HG02885 (cell line): ENCODE data around the gene ALDH18A1.
"Not testable (repeated sequence)": the region's sequence is repeated elsewhere in the genome, so short reads cannot be mapped to it uniquely, and the experiment has no call there.

Source experiments
- ATAC-seq: cut with Tn5 transposase; IDR thresholded peaks from one replicate; pipeline ENCODE4 v1.9.1; 2021; ENCODE audit warnings: mild to moderate bottlenecking; ENCODE audit not compliant: unreplicated experiment, poor library complexity

Gene ALDH18A1

GRCh38 chr10:95651346-95652060 lies 5.0 kb downstream of the ALDH18A1 start:
- no peak for ATAC-seq

DNA sequence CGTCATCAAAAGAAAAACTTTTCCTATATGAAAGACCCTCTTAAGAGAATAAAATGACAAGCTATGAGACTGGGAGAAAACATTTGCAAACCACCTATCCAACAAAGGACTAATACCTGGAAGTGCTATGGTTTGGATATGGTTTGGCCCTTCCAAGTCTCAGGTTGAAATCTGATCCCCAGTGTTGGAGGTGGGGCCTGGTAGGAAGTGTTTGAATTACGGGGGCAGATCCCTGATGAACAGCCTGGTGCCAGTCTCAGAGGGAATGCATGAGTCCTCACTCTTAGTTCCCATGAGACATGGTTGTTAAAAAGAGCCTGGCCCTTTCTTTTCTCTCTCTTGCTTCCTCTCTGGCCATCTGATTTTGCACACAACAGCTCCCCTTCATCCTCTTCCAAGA lies 6.3 kb downstream of the ALDH18A1 start:
- no peak for ATAC-seq

GRCh38 chr10:95648138-95648537 lies 8.4 kb downstream of the ALDH18A1 start:
- ATAC-seq, result no peak

- no peak for ATAC-seq
Observed at GRCh38 chr10:95646160-95646559, 10.4 kb downstream of the ALDH18A1 start.

DNA sequence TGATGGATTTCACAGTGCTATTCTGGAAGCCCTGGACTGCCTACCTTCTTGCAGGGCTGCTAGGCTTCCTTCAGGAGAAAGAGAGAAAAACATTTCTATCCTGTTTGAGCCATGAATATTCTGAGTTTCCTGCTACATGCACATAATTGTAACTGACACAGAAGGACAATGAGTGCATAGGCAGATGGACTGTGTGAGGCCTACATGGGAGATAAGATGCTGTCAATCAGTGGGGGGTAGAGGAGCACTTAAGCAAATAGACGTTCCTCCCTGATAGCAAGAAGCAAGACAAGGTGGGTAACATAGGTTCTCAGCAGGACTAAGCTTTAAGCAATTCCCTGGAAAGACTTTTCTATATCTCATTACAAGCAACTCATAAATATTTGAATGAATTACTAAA lies 11.6 kb downstream of the ALDH18A1 start:
- no peak for ATAC-seq

GRCh38 chr10:95640891-95641315 lies 15.6 kb downstream of the ALDH18A1 start:
- ATAC-seq, result no peak

GRCh38 chr10:95637911-95638310 lies 18.6 kb downstream of the ALDH18A1 start:
- no peak for ATAC-seq

- no peak for ATAC-seq
Observed at GRCh38 chr10:95637140-95637539, 19.4 kb downstream of the ALDH18A1 start.

DNA sequence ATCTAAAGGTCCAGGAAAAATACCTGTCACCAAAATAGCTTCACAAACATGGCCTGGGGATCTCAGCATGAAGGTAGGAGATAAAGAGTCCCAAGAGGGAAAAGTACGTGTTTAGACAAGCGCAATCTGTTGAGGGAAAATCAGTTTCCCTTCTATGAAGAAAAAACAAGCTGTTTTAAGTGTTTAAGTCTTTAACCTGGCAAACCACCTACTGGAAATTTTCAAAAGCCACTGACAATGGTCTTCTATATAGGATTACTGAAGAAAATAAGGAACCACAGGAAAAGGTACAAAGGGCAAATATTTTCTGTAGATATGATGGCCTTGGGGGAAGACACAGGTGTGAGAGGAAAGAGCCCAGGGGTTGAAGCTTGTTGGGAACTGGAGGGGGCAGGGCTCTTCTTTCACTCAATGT lies 21.2 kb downstream of the ALDH18A1 start:
- no peak for ATAC-seq

DNA sequence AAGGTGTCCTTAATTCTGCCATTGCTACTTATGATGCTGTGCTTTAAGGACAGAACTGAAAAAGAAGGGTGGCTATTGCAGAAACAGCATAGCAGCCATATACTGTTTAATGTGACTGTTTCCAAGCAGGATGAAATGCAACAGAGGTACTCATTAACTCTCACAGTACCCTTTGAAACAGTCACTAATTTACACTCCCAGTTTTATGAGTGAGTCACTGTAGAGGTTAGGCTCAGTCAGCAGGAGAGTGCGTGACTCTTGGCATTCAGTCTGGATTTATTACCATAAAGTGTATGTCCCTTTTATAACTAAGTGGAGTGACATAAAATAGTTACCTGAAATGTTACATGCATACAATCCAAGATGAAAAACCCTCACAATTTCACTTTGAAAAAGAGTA lies 27.7 kb downstream of the ALDH18A1 start:
- no peak for ATAC-seq

GRCh38 chr10:95626500-95626899 lies 30.0 kb downstream of the ALDH18A1 start:
- ATAC-seq, result no peak

DNA sequence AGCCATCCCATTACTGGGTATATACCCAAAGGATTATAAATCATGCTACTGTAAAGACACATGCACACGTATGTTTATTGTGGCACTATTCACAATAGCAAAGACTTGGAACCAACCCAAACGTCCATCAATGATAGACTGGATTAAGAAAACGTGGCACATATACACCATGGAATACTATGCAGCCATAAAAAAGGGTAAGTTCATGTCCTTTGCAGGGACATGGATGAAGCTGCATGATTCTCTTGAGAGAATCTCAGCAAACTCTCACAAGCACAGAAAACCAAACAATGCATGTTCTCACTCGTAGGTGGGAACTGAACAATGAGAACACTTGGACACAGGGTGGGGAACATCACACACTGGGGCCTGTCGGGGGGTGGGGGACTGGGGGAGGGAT lies 36.1 kb downstream of the ALDH18A1 start:
- ATAC-seq, result not testable (repeated sequence)

- no peak for ATAC-seq
Observed at GRCh38 chr10:95618101-95618500, 38.4 kb downstream of the ALDH18A1 start.

DNA sequence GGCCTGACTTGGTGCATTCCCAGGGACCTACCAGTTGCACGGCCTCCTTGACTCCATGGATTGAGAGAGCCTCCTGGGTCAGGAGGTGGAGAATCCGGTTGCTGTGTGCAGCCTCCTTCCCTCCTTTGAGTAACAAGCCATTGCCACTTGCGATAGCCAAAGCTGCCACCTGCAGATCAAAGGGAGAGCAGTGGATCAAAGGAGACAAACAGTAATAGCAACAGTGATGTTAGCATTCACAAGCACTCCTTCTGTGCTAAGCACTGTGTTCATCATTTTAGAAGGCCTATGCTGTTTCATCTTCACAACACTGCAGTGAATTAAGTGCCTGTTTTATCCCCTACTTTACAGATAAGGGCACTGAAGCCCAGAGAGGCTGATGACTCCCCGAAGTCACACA lies 40.1 kb downstream of the ALDH18A1 start:
- no peak for ATAC-seq

GRCh38 chr10:95613330-95613729 lies 43.2 kb downstream of the ALDH18A1 start:
- no peak for ATAC-seq

- ATAC-seq, result no peak
Observed at GRCh38 chr10:95610727-95611126, 45.8 kb downstream of the ALDH18A1 start.

DNA sequence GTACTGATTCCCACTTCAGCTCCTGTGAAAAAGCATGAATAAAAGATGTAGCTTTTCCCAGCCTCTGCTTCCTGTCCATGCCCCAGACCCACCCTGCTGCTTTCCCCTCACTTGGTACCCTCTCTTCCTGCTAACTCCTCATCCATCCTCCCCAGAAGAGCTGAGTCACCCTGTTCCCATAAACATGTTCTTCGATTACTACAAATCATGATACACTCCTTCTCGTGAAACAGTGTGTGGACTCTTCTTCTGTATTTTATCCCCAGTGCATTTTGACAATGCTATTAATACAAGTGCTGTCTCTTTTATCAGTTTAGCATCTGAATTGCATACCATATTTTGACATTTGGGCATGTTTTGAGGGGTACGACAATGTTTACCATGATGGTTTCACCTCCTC lies 49.6 kb downstream of the ALDH18A1 start:
- no peak for ATAC-seq

DNA sequence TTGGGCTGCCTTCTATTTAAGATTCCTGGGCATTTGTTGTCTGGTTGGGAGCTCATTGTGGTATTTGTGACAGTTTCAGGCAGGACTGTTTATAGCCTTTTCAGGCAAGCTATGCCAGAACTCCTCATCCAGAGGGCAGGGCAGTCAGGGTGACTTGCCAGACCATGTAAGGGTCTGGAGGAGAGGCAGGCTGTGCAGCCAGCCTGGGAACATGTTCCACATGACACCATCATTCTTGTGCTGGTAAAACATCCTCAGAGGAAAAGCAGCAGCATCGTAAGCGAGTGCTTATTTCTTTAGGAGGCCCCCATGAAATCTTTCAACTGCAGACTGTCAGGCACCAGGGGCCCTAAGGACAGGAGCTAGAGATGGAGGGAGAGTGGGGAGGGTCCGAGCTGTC lies 51.3 kb downstream of the ALDH18A1 start:
- ATAC-seq, result no peak

GRCh38 chr10:95604630-95605029 lies 51.9 kb downstream of the ALDH18A1 start:
- ATAC-seq, result no peak

DNA sequence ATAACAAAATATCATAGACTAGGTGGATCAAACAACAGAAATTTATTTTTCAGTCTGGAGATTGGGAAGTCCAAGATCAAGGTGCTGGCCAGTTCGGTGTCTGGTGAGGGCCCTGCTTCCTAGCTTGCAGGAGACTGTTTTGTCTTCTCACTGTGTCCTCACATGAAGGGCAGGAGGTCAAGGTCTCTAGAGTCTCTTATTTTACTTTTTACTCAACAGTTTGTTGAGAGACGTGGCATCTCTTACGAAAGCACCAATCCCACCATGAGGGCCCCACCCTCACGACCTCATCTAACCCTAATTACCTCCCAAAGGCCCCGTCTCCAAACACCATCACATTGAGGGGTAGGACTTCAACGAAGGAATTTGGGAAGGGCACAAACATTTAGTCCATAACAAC lies 54.1 kb downstream of the ALDH18A1 start:
- no peak for ATAC-seq

GRCh38 chr10:95601116-95601719 lies 55.3 kb downstream of the ALDH18A1 start:
- ATAC-seq, result peak; percentile 73

DNA sequence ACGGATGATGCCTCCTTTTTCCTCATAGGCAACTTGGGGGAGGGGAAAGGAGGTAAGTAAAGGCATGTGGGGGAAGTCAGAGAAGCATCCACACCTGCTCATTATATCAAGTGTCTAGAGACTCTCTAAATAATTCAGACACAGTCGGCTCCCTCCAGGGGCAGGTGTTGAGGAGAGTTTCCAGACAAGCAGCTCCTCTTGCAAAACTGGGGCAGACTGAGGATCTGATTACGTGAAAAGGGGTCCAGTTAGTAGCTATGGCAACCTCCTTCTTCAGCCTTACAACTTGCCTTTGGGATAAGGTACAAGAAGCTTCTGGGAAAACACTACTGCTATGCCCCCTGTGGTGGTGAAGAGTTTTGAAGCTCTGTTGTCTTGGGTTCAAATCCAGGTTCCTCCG lies 56.4 kb downstream of the ALDH18A1 start:
- no peak for ATAC-seq
